Erythroblast (primary cell): ENCODE results near the gene BST2.
A peak's percentile ranks its signal among the peaks of the same experiment; 100 is the strongest.
"Not testable (repeated sequence)": the region's sequence is repeated elsewhere in the genome, so short reads cannot be mapped to it uniquely, and the experiment has no call there.

Experiments
- DNase-seq, 2 experiments: peaks; one replicate each; lab custom pipeline; 2025; lab: John Stamatoyannopoulos, UW
- GATA1 ChIP-seq: IDR thresholded peaks from 2 replicates; pipeline ENCODE4 v1.6.1; 2011; ENCODE audit warnings: low read depth, mild to moderate bottlenecking, control low read depth, low read length, moderate library complexity
- POLR2A ChIP-seq: IDR thresholded peaks from 2 replicates; pipeline ENCODE4 v1.6.1; 2011; ENCODE audit warnings: mild to moderate bottlenecking, low read length

The BST2 gene

DNA sequence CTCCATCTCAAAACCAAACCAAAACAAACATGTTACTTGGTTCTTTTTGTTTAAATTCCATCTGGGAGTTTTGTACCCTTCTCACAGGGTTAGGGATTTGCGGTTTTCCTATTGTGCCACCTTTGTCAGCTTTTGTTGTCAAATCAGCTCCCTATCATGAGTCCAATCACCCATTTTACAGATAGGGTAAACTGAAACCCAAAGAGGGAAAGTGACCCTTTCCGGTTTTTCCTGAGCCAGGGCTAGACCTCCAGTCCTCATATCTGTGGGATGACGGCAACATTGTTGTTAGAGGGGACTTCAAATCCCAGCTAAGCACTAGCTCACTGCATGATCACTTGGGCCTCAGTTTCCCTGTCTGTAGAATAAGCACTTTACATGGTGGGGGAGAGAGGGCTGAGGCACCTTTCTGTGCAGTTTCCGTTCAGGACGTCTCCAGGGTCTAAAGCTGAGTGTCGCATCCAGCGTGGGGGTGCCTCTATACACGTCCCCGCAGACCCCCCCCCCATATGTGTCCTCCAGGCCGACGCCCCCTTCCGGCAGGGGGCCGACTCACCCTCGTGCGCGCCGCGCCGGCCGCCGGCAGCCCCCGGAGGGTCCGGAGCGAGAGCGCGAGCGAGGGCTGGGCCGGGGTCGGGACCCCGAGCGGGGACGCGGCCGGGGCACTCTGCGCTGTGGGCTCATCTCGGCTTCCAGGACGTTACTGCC lies 15.3 kb downstream of the BST2 start:
- no peak for DNase-seq
- TF ChIP-seq GATA1 (no peak), POLR2A (no peak)

DNA sequence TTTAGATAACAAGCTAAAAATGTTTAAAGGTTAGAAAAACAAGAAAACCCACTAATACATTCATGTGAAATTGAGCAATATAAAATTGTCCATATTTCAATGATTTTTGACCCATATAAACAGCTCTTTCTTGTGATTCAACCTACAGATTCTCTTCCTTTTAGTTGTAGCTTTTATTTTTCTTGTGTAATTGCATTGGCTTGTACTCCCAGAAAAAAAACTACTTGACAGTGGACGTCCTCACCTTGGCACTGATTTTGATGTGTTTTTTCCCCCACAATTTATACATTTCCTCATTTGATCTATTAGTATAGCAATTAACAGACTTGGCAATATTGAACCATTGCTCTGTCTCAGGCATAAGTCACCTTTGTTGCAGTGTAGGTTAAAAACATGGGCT lies 16.1 kb downstream of the BST2 start:
- no peak for TF ChIP-seq POLR2A
- no peak for TF ChIP-seq GATA1
- no peak for DNase-seq

DNA sequence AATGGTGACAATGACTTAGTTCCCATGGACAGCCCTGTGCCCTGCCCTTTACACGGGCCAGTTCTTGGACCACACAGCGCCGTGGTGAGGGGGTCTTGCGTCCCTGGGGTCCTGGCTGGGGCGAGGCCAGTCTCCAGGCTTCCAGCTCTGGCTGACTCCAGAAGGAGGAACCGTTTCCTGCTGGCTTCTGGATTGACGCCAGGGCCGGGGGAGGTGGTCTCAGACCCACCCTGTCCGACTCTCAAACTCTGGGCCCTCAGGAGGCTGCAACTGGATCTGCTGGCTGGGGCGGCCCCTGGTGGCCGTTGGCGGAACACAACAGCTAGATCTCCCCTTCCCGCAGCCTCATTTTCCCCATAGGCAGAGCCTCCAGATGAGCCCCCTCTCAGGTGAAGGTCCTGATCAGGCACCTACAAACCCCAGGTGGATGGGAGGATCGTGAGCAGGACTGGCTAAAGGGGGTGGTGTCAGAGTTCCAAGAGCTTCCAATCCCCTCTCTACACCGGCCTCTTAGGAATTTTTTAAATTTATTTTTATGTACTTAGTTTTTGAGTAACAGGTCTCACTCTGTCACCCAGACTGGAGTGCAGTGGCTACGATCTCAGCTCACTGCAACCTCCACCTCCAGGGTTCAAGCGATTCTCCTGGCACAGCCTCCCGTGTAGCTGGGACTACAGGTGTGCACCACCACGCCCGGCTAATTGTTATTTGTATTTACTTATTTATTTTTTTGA lies 19.4 kb downstream of the BST2 start:
- TF ChIP-seq GATA1 = no peak
- no peak for TF ChIP-seq POLR2A
- peak in 1 of 2 experiments; percentile 81 for DNase-seq

DNA sequence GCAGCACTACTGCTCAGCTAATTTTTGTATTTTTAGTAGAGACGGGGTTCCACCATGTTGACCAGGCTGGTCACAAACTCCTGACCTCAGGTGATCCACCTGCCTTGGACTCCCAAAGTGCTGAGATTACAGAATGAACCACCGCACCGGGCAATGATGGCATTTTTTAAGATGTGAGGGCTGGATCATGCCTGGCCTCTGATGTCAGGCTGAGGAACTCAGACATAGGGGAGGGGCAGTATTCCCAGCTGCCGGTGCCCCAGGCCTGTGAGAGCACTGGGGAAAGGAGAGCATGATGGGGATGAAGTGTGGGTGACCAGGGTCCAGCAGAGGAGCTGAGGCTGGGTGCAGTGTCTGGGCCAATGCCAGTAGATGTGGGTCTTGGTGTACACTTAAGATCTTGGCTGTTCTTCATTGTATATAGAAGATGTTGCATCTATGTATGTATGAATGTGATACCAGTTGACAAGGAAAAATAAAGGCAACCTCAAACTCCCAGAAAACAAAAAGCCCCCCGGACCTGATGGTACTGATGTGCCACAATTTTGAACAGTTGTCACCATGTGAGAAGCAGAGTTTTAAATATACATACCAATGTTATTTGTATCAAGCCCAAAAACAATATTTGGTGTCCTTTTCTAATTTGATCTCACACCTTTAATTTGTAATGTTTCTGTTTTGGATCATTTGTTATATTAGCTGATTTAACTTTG lies 24.8 kb downstream of the BST2 start:
- DNase-seq = no peak
- TF ChIP-seq GATA1 (no peak), POLR2A (no peak)

DNA sequence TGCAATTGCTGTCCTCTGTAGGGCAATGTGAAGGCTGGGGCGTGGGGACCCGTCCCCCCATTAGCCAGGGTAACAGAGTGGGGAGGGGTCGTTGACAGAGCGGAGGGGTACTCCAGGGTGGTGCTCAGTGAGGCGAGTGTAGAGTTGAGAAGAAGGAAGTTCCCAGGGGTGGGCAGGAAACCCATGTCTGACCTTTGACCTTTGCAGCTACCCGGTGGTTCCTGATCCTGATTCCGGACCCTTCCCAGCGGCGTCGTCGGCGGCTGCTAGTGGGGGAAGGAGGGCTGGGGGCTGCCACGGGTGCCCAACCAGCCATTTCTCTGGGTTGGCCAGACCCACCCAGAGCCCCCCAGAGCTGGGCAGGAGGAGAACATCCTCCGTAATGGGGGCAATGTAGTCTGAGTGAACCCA lies 26.2 kb downstream of the BST2 start:
- no peak for DNase-seq
- TF ChIP-seq POLR2A = no peak
- no peak for TF ChIP-seq GATA1

DNA sequence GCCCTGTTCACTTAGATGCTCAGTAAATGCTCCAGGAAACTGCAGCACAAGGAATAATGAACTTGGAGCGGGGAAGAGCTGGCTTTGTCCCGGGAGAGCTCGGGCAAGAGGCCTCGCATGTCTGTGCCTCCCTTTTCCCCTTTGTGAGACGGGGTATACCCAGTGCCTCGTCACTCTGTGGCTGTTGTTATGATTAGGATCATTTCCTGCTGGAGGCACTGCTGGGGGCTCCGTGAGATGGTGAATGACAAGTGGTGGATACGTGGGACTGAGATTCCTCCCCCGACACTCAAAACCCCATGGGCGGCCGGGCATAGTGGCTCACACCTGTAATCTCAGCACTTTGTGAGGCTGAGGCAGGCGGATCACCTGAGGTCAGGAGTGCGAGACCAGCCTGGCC lies 27.2 kb downstream of the BST2 start:
- TF ChIP-seq GATA1 = no peak
- no peak for TF ChIP-seq POLR2A

DNA sequence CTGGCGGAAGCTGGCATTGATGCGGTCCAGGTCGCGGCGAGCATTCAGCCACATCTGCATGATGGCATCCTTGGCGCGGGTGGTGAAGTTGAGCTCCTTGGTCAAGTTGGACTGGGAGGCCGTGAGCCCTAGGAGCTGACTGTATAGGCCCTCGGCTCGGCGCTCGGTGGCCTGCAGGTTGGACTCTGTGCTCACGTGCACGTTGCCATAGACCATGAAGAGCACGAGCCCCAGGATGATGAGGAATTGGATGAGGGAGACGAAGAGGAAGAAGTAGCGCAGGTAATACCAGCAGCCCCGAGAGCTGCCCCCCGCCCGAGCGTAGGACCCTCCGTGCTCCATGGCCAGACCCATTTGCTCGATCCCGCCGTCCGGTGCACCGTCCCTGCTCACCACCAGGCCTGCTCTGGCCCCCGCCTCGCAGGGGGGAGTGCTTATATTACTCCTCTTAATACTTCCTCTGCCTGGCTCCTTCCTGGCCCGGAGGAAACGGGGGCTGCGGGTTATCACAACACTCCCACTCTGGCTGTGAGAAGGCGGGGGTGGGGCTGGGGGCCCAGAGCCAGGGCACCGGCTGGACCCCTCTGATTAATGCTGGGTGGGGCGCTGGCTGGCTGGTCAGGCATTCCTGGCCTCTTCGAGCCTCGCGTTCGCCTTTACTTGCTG lies 28.4 kb downstream of the BST2 start, which contains the start of gene PLVAP:
PLVAP (minus strand) TSS at position 408 of the 666 bp plus-strand sequence; CDS start at position 354, 54 bp downstream.
- DNase-seq = peak; percentile 92 to 94
- TF ChIP-seq GATA1 (no peak), POLR2A (no peak)

More for the DNA sequence above, 27.2 kb downstream of the BST2 start:
- DNase-seq = no peak

DNA sequence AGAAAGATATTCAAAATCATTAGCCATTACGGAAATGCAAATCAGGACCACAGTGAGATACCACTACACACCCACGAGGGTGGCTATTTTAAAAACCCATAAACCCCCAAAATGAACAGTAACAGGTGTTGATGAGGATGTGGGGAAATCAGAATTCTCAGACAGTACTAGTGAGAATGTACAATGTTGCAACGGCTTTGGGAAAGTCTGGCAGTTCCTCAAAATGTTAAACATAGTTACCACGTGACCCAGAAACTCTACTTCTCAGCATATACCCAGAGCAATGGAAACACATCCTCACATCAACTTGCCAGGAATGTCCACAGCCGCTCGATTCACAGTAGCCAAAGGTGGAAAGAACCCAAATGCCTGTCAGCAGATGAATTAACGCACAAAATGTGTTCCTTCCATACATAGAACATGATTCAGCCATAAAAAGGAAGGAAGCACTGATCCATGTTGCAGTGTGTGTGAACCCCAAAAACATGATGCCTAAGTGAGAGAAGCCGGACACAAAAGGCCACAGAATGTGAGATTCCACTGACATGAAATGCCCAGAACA lies 35.3 kb downstream of the BST2 start:
- no peak for TF ChIP-seq GATA1
- no peak for TF ChIP-seq POLR2A
- DNase-seq = no peak

DNA sequence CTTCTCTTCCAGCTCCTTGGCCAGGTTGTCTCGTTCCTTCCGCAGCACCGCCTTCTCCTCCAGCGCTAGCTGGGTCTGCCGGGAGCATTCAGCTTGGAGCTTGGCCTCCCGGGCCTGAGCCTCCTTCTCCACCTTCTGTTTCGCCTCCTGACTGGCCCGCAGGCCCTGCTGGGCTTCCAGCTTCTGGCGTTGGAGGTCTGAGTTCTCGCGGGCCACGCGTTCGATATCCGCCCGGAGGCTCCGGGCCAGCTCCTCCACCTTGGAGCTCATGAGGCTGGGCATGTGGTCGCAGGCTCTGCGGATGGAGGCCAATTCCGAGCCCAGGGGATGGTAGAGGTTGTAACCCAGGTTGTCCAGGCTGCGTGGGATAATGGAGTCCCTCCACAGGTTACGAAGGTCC lies 40.1 kb downstream of the BST2 start:
- TF ChIP-seq POLR2A (no peak), GATA1 (no peak)
- no peak for DNase-seq

DNA sequence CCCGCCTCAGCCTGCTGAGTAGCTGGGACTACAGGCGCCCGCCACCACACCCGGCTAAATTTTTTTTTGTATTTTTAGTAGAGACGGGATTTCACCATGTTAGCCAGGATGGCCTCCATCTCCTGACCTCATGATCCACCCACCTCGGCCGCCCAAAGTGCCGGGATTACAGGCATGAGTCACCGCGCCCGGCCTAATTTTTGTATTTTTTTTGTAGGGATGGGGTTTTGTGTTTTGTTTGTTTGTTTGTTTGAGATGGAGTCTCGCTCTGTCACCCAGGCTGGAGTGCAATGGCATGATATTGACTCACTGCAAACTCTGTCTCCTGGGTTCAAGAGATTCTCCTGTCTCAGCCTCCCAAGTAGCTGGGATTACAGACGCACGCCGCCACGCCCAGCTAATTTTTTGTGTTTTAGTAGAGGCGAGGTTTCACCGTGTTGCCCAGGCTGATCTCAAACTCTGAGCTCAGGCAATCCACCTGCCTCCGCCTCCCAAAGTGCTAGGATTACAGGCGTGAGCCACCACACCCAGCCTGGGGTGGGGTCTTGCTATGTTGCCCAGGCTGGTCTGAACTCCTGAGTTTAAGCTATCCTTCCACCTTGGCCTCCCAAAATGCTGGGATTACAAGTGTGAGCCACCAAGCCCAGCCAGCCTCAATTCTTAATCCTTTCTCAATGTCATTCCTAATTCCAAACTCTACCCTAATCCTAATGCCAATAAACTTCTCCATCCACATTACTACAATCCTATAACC lies 41.4 kb downstream of the BST2 start:
- DNase-seq = not testable (repeated sequence)

DNA sequence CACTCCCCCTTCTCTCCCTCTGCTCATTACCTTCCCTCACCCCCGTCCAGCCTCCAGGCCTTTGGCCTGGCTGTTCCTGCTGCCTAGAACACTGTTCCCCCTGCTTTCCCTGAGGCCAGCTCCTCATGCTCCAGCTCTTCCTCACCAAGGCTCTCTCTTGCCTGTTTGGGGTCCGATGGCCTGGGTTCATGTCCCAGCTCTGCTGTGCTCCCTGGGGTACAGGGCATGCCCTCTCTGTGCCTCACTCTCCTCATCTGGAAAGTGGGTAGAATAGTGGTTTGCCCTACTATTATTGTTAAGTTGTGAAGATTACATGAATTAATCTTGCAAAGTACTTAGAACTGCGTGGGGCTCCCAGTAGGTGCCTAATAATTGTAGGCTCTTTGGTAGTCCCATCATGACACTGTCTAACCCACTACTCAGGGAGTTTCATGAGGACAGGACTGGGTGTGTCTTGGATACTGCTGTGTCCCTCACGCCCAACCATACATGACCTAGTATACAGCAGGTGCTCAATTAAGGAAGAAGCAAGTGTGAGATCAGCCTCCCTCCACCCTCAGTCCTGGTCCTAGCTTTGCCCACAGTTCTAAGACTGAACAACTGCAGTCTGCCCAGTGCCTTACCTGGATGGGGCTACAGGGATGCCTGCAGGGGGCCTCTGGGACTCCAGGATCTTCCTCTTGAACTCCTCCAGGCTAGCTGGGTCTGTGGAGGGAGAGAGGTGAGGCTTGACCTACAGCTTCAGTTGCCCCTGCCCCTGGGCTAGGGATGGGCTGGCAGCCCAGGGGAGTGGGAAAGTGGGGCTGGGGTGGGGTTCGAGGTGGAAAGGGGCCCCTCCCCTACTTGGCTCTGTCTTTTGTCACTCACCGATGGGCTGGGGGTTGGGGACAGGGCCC lies 45.3 kb downstream of the BST2 start:
- DNase-seq = no peak
- no peak for TF ChIP-seq GATA1
- no peak for TF ChIP-seq POLR2A

DNA sequence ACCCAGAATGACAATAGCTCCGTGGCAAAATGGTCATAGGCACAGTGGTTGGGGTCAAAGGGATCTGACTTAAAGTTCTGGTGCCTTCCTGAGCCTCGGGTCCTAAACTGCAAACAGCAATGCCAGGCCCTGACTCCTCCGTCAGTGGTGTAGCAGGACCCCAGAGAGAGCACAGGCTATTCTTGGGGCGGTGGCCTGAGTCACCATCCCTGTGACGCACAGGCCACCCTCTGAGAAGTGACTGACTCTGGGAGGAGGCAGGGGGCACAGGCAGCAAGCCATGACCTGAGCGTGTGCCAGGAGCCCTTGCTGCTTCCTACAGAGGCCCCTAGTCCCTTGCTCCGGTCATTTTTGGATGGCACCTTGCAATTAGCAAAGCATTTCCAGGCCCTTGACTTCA lies 47.0 kb downstream of the BST2 start:
- no peak for TF ChIP-seq GATA1
- DNase-seq = no peak

DNA sequence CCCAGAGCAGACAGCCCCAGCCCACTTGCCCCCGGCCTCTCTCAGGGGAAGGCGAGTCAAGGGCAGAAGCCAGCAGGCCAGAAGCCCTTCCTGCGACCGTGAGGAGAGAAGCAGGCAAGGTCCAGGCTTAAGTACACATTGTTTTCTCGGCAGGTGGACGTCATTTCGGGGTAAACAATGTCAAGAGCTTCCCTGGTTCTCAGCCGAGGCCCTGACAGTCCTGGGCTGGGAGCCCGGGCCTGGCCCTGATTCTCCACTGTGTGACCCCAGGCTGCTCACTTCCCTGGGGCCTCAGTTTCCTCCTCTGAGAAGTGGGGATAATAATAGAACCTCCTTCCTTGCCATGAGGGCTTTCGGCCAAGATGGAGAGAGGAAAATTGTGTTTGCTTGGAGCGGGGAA lies 47.7 kb downstream of the BST2 start:
- TF ChIP-seq POLR2A = no peak
- no peak for TF ChIP-seq GATA1
- no peak for DNase-seq
